SU-DHL-6 (cell line): Measurements from ENCODE around the gene EFNA5.

Experiments used
- H2AFZ ChIP-seq: fragments of 200-600 bp; sonication (generic); 2 replicates; pipeline ENCODE4 v1.6.1; 2014; ENCODE audit warnings: low read depth, mild to moderate bottlenecking, moderate library complexity, mixed read lengths, antibody characterized with exemption, low read length; ENCODE audit not compliant: severe bottlenecking
- H3F3A ChIP-seq: fragments of 200-600 bp; shearing (Covaris generic); 2 replicates; pipeline ENCODE4 v1.6.0; 2016; ENCODE audit warnings: antibody characterized with exemption, mild to moderate bottlenecking; ENCODE audit not compliant: insufficient read depth
- H3K27ac ChIP-seq: fragments of 200-600 bp; sonication (generic); 2 replicates; pipeline ENCODE4 v1.5.1; 2016; ENCODE audit warnings: low read depth, mild to moderate bottlenecking, low read length, moderate library complexity, mixed read lengths
- H3K27me3 ChIP-seq: fragments of 200-600 bp; sonication (generic), shearing (Covaris generic); 2 replicates; pipeline ENCODE4 v1.6.0; 2014; ENCODE audit warnings: mild to moderate bottlenecking, low read length
- H3K36me3 ChIP-seq: fragments of 200-600 bp; sonication (generic); 2 replicates; pipeline ENCODE4 v1.6.1; 2014; ENCODE audit warnings: mild to moderate bottlenecking, low read length, mixed read lengths
- H3K4me2 ChIP-seq: fragments of 300-600, 200-600 bp; shearing (Covaris generic), sonication (generic); 2 replicates; pipeline ENCODE4 v1.6.0; 2014; ENCODE audit warnings: low read length, low read depth, mild to moderate bottlenecking; ENCODE audit not compliant: poor library complexity, severe bottlenecking
- H3K4me3 ChIP-seq: fragments of 200-600 bp; sonication (generic); 2 replicates; pipeline ENCODE4 v1.5.1; 2014; ENCODE audit warnings: antibody characterized with exemption, low read length, mild to moderate bottlenecking, mixed read lengths; ENCODE audit not compliant: insufficient read depth, poor library complexity, severe bottlenecking
- H3K79me2 ChIP-seq: fragments of 200-600 bp; sonication (generic); 2 replicates; pipeline ENCODE4 v1.6.1; 2014; ENCODE audit warnings: mild to moderate bottlenecking, low read length, moderate library complexity; ENCODE audit not compliant: insufficient read depth
- H3K9ac ChIP-seq: fragments of 200-600 bp; sonication (generic); 2 replicates; pipeline ENCODE4 v1.7.0; 2014; ENCODE audit warnings: mild to moderate bottlenecking, low read length
- H3K9me2 ChIP-seq: fragments of 200-600 bp; sonication (generic); replicated peaks from 2 replicates; pipeline ENCODE4 v1.6.1; 2014; ENCODE audit warnings: low read length; ENCODE audit not compliant: insufficient read depth
- H3K9me3 ChIP-seq: fragments of 200-600 bp; sonication (generic); 2 replicates; pipeline ENCODE4 v1.6.1; 2014; ENCODE audit warnings: low read length, mixed read lengths; ENCODE audit not compliant: insufficient read depth
- H4K20me1 ChIP-seq: fragments of 200-600 bp; sonication (generic); 2 replicates; pipeline ENCODE4 v1.6.1; 2014; ENCODE audit warnings: low read depth, mild to moderate bottlenecking, antibody characterized with exemption, low read length, moderate library complexity, mixed read lengths
- EZH2phosphoT487 ChIP-seq: fragments of 200-600 bp; sonication (generic), shearing (Covaris generic); conservative IDR thresholded peaks from 2 replicates; pipeline ENCODE4 v1.6.1; 2018; ENCODE audit warnings: mild to moderate bottlenecking, antibody characterized with exemption, low read length, moderate library complexity, mixed read lengths
- TF ChIP-seq, protein P1 (sequence below): fragments of 200-600 bp; sonication (generic); IDR thresholded peaks from one replicate; pipeline ENCODE4 v1.5.1; 2017; ENCODE audit warnings: antibody characterized with exemption, mild to moderate bottlenecking, low read length, moderate library complexity; ENCODE audit not compliant: insufficient read depth, poor library complexity, severe bottlenecking

EFNA5 gene

DNA sequence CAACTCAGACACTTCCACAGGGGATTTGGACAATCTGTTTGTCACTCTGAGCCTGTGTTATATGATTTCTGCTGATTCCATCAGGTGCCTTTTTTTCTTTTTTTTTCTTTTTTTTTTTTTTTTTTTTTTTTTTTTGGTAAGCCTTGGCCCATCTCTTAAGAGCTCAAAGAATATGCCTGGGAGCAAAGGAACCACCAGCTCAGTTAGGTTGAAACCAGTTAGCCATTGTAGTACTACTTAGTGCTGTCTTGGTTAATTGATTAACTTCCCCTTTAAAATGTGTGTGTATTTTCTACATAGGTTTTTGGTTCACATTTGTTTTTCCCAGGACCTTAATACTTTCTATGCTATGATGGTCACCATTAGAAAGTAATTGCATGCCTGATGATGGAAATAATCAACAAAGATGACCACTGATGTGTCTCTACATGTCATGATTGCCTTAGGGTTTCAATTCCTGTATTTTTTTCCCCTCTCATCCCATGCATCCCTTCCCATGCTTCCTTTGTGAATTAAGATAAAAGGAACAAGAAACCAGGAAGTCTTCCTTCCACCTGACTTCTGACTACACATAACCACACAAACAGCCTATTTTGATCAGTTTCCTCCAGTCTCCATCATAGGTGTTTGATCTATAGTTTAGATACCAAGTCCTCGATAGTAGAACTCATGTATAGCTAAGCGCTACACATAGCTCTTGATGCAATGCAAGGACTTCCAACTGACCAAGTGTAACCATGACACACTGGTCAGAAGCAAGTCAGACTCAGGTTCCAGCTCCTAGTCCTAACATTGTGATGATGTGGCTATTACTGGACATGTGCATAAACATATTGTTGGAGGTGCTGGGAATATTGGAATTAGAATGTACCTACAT, 306.1 kb downstream of the EFNA5 start:
- Histone ChIP-seq H3K4me2 (no peak overlapping the region), H2AFZ (no peak overlapping the region), H3K9ac (no peak overlapping the region), H3K36me3 (no peaks in the 10 kb centered on the region), H3K9me3 (no peaks in the 10 kb centered on the region), H3K79me2 (no peaks in the 10 kb centered on the region), H3F3A (no peaks in the 10 kb centered on the region), H3K27ac (no peak overlapping the region), H3K9me2 (no peaks in the 10 kb centered on the region), H3K27me3 (no peaks in the 10 kb centered on the region), H3K4me3 (no peak overlapping the region), H4K20me1 (no peaks in the 10 kb centered on the region)
- no peak for TF ChIP-seq EZH2phosphoT487
- TF ChIP-seq, protein P1, sequence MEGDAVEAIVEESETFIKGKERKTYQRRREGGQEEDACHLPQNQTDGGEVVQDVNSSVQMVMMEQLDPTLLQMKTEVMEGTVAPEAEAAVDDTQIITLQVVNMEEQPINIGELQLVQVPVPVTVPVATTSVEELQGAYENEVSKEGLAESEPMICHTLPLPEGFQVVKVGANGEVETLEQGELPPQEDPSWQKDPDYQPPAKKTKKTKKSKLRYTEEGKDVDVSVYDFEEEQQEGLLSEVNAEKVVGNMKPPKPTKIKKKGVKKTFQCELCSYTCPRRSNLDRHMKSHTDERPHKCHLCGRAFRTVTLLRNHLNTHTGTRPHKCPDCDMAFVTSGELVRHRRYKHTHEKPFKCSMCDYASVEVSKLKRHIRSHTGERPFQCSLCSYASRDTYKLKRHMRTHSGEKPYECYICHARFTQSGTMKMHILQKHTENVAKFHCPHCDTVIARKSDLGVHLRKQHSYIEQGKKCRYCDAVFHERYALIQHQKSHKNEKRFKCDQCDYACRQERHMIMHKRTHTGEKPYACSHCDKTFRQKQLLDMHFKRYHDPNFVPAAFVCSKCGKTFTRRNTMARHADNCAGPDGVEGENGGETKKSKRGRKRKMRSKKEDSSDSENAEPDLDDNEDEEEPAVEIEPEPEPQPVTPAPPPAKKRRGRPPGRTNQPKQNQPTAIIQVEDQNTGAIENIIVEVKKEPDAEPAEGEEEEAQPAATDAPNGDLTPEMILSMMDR: no peak

DNA sequence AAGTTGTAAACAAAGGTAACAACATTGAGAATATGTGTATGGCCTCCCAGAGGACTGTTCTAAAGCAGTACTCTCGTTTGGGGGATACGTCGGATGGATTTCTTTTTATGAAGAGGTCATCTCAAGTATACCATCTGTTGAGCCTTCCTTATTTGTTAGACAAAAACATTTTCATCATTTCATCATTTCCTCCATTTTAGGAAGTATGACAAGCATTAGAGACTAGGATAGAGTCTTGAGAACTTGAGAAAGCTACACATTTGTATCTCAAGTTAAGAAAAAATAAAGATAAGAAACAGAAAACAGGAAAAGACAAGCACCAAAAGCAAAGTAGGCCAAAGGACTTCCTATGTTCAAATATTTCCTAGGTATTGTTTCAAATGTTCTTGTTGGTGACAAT, 307.0 kb downstream of the EFNA5 start:
- no peak overlapping the region for H2AFZ ChIP-seq
- H3K36me3 ChIP-seq: no peaks in the 10 kb centered on the region
- no peak overlapping the region for H3K4me3 ChIP-seq
- no peak overlapping the region for H3K4me2 ChIP-seq
- H3K27me3 ChIP-seq: no peaks in the 10 kb centered on the region
- H3K9ac ChIP-seq: no peak overlapping the region
- H3K79me2 ChIP-seq: no peaks in the 10 kb centered on the region
- H4K20me1 ChIP-seq: no peaks in the 10 kb centered on the region
- TF ChIP-seq, protein P1: no peak
- TF ChIP-seq EZH2phosphoT487: no peak
- no peaks in the 10 kb centered on the region for H3K9me3 ChIP-seq
- no peaks in the 10 kb centered on the region for H3K9me2 ChIP-seq
- no peaks in the 10 kb centered on the region for H3F3A ChIP-seq
- H3K27ac ChIP-seq: no peak overlapping the region

DNA sequence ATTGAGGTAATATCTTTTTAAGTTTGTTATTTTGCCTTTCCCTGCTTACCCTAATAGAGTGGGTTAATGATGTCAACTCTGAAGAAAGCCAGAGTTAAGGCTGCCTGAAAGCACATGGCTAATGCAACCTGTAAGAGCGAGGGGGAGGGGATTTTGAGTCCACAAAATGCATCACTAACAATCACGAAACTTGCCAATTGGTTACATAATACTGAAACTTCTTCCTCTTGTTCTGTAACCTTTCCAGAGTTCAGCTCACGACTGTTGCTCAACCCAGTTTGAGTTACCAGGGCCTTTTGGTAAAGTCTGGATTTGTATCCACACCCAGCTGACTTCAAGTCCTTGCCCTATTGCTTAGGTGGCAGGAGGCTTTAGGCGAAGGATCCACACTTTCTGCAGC, 308.8 kb downstream of the EFNA5 start:
- Histone ChIP-seq H3K79me2 (no peaks in the 10 kb centered on the region), H3K4me3 (no peak overlapping the region), H3F3A (no peaks in the 10 kb centered on the region), H3K9ac (no peak overlapping the region), H3K27ac (no peak overlapping the region), H4K20me1 (no peaks in the 10 kb centered on the region), H3K9me2 (no peaks in the 10 kb centered on the region), H3K27me3 (no peaks in the 10 kb centered on the region), H3K36me3 (no peaks in the 10 kb centered on the region), H3K4me2 (no peak overlapping the region), H3K9me3 (no peaks in the 10 kb centered on the region), H2AFZ (no peak overlapping the region)
- no peak for TF ChIP-seq EZH2phosphoT487
- TF ChIP-seq, protein P1: no peak
